Nucleus accumbens (tissue), 56 donors: ENCODE results near the gene WDHD1.
"Not testable (repeated sequence)": the region's sequence is repeated elsewhere in the genome, so short reads cannot be mapped to it uniquely, and the experiment has no call there.

Source experiments
- DNase-seq, 56 donors: peaks; one replicate each; lab custom pipeline; 2025; lab: John Stamatoyannopoulos, UW

WDHD1 gene

DNA sequence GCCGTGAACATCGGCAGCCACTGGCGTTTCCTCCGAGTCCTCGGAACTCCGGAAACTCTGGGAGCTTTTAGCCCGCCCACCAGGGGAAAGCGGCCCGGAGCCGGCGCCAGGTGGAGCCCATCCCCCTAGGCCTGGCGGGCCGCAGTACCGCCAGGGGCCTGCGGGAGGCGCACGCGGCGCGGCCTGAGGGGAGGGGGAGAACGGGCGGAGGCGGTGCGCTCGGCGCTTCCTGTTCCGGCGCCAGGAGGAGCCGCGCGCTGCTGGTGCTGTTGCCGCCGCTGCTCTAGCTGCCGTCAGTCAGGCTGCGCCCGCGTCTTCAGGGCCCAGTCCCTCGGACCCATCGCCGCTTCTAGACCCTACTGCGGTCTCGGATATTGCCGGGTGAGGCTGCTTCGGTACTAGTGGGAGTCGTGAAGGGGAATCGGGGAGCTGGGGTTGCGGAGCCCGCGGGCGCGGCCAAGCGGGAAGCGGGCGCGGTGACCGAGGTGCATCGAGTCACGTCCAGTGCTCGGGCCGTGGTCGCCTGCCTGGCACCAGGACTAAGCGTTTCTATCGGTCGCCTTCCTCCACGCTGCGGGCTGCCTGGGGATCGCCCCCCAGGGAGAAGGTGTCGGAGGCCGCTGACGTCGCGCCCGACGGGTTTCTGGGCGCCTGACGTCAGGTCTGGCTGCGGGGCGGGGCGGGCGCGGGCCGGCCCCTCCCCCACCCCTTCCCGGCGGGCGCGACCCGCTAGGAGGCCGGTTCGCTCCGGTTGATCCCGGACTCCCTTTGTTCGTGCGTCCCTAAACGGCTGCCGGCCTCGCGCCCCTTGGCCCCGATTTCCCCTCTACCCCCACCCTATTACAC is 24.7 kb upstream of the WDHD1 start, which contains the start of gene MAPK1IP1L:
MAPK1IP1L (plus strand) TSS at position 225 of the 846 bp plus-strand sequence. CDS start 10,037 bp downstream, outside the sequence.
- DNase-seq = peak; percentile 57 to 94 (median 84)

GRCh38 chr14:55051165-55051422 is 24.2 kb upstream of the WDHD1 start:
- no peak for DNase-seq

- DNase-seq = no peak
Measured at GRCh38 chr14:55048900-55049436, 22.1 kb upstream of the WDHD1 start.

DNA sequence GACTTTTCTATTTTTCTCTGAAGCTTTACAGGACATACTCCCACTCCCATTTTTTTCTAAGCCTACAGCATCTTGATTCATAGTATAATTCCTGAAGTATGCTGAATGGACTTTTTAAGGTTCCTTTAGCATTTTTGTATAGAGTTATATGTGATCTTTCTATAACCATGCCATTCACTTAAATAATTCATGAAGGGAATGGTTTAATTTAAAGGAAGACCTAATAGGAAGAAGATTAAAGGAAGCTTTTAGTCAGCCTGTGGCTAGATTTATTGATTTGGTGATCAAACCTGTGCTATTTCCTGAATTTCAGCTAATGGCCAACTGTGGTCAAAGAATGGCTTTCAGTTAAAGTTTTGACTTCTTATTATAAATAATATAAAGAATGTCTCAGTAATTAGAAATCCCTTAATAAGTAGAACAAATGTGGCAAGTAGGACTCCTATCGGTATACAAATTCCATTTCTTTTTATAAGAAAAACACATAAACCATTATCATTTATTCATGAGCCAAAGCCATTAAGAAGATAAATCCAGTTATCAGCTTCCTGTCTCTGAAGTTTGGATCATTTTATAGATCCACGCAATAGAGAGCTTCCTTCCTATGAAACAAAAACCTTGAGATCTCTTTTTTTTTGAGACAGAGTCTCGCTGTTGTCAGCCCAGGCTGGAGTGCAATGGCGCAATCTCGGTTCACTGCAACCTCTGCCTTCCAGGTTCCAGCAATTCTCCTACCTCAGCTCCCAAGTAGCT is 20.6 kb upstream of the WDHD1 start:
- DNase-seq = no peak

GRCh38 chr14:55045087-55045486 is 18.2 kb upstream of the WDHD1 start:
- DNase-seq = no peak

DNA sequence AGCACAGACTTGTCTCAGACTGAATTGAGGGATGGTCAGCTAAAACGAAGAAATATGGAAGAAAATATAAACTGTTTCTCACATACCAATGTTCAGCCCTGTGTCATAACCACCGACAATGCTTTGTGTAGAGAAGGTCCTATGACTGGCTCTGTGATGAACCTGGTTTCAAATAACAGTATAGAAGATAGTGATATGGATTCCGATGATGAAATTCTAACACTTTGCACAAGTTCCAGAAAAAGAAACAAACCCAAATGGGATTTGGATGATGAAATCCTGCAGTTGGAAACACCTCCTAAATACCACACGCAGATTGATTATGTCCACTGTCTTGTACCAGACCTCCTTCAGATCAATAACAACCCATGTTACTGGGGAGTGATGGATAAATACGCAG is 16.6 kb upstream of the WDHD1 start:
- no peak for DNase-seq

- DNase-seq = no peak
Measured at GRCh38 chr14:55038708-55039107, 11.8 kb upstream of the WDHD1 start.

GRCh38 chr14:55037995-55038394 is 11.1 kb upstream of the WDHD1 start:
- DNase-seq = not testable (repeated sequence)

DNA sequence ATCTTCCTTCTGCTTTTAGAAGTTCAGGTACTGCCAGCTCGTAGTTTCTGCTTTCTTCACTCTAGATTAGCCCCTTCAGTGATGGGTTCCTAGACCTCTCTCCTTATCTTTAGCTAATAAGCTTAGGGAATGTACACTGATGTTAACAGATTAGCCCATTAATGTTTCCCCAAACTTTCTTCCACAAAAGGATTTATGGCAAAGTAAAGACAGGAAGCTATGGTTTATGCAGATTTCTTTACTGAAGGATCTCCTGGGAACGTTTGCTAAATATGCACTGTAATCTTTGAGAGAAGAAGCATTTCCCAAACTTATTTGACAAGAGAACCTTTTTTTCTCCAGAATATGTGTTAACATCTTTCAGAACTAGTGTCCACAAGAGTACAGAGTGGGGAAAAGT is 4.3 kb upstream of the WDHD1 start:
- no peak for DNase-seq

DNA sequence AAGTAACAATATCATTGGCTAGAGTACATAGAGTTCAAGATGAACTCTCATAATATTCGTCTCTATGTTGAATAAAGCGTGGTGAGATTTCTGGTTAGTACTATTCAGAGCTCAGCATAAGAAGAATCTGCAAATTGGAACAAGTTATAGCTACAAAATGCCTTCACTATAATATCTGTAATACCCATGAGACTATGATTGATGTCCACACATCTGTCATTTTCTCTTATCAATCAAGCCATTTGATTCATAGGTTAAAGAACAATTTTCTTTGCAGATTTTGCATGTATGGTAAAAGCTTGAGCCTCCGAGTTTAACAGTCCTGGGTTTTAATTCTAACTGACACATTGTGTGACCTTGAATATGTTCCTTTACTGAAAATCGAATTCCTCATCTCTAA is 1.6 kb upstream of the WDHD1 start:
- DNase-seq = no peak

GRCh38 chr14:55028066-55028465 is 1.2 kb upstream of the WDHD1 start:
- DNase-seq = no peak

DNA sequence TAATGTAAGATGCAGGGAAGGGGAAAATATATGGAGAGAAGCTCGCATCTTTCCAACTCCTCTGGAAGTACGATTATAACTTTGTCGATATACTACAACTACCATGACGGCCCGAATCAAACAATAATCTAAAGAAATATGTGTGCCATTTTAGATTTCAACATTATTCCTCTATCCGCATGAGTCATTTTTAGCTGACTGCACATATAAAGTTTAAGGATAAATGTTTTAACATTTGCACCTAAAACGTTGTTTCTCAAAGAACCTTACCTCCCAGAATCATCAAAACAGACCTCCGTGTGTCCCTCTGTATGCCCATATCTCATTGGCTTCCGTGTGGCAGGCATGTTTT is 482 bp downstream of the WDHD1 start:
- DNase-seq = no peak

DNA sequence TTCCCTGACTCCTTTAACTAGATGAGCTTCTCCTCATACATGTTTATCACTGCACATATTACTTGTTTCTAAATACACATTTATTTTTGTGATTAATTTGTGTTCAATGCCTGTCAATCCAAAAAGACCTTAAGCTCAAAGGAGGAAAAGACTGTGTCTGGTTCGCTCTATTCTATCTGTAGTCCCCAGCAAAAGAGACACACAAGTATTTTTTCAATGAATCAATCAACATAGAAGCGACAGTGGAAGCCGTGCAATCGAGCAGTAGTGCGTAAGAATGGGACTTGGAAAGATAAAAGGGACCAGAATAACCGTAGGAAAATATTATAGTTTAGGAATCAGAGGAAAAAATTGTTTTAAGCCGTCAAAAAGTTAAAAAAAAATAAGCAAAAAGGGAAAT is 951 bp downstream of the WDHD1 start:
- DNase-seq = no peak

DNA sequence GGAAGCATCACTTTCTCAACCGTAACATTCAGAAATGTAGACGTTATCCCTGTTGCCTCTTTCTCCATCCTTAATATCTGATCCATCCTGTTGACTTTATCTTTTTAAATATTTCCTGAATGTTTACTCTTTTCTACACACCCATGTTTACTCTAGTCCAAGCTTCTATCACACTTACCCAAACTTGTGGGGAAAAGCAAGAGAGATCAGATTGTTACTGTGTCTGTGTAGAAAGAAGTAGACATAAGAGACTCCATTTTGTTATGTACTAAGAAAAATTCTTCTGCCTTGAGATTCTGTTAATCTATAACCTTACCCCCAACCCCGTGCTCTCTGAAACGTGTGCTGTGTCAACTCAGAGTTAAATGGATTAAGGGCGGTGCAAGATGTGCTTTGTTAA is 2.5 kb downstream of the WDHD1 start:
- not testable (repeated sequence) for DNase-seq

- no peak for DNase-seq
Measured at GRCh38 chr14:55019968-55020554, 6.8 kb downstream of the WDHD1 start.

DNA sequence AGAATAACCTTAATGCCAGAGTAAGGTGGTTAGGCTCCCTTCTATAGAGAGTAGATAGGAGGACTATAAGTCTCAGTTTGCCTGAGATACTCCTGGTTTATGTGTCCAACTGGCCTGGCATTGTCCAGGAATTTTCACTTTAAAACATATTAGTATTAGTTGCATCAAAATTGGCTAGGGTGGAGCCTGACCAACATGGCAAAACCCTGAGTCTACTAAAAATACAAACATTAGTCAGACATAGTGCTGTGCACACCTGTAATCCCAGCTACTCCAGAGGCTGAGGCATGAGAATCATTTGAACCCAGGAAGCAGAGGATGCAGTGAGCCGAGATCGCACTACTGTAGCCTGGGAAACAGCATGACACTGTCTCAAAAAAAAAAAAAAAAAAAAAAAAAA is 11.9 kb downstream of the WDHD1 start:
- DNase-seq = no peak

DNA sequence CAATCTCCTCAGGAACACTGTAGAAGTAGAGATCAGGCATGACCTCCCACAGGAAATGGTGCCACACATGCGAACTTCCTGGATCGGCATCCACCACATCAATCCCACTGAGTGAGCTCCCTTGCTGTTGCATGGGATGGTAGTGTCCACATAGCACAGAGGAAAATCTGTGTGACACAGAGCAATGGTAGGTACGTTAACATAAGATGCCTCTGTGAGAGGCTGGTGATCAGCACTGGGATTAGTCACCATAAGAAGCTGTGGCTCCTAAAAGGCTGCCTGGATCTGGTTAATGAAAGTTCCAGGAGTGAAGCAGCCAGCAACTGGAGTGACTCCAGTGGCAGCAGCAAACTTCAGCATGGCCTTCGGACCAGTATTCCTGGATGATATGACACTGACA is 21.8 kb downstream of the WDHD1 start:
- no peak for DNase-seq

DNA sequence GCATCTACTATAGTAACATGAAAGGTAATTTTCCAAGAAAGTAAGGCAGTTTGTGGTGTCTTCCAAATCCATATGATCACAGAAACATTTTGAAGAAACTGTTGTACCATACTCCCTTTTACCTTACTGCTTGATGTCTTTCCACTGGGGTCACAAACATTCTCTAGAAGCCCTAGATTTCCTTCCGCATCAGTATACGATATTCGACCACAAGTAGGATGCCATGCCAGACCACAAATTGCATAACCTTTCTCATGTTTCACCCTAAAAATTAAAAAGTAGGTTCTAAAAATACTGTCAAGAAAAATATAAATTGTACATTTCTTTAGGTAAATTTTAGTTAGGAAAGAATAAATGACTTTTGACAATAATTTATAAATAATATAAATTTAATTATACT is 26.5 kb downstream of the WDHD1 start:
- no peak for DNase-seq

GRCh38 chr14:54985156-54985555 is 41.7 kb downstream of the WDHD1 start:
- no peak for DNase-seq

DNA sequence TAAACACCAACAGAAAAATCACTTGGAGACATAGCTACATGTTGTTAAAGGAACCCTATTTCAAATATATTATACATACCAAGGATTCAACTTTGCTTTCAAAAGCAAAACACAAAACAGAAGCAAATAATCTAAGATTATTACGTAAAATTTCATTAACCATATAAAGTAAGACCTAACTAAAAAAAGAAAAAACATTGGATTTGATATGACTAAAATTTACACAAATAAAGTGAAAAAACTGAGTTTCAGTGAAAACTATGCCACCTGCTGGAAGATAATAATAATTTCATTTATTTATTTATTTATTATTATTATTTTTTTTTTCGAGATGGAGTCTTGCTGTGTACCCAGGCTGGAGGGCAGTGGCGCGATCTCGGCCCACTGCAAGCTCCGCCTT is 45.2 kb downstream of the WDHD1 start:
- no peak for DNase-seq

GRCh38 chr14:54979039-54979438 is 47.9 kb downstream of the WDHD1 start:
- DNase-seq = no peak

- no peak for DNase-seq
Measured at GRCh38 chr14:54976316-54976715, 50.6 kb downstream of the WDHD1 start.
